HG02571 (cell line): ENCODE results near the gene FXYD2.

Experiments used
- ATAC-seq: cut with Tn5 transposase; IDR thresholded peaks from one replicate; pipeline ENCODE4 v1.9.1; 2021; ENCODE audit warnings: mild to moderate bottlenecking, moderate library complexity; ENCODE audit not compliant: unreplicated experiment

FXYD2 gene

DNA sequence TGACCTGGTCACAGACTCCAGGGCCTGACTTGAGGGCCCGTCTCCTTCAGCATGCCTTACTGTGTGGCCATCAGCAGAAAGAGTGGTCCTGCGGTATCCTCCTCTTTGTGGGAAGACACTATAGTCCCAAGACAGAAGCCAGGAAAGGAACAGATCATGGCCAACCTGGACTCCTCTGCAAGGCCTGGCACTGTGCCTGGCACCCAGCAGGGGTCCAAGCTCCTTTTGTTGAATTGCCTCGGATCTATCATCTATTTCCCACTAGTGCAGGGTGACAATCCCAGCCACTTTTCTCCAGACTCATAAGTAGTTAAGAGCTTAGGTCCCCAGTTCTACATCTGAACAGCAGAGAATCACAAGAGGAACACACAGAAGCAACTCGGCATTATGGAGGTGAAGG is 54.5 kb downstream of the FXYD2 start:
- ATAC-seq = no peak
